Tibial nerve (tissue), 4 donors: ENCODE data around the gene MED8.

ENCODE experiments used
- EP300 ChIP-seq, 2 donors: sonication (generic); formaldehyde crosslinking; IDR thresholded peaks; one replicate each; pipeline ENCODE4 v1.6.1; 2017; ENCODE audit warnings: antibody characterized with exemption in 2 of 2, mild to moderate bottlenecking in 1 of 2
- POLR2A ChIP-seq, 2 donors: fragments of 450-650 bp; IDR thresholded peaks; one replicate each; pipeline ENCODE4 v1.6.1; 2017; ENCODE audit warnings: antibody characterized with exemption in 2 of 2, mild to moderate bottlenecking in 2 of 2, moderate library complexity in 2 of 2
- TF ChIP-seq, protein P1 (sequence below), 5 experiments: fragments of 200-600 bp in 3 of 5; fragments of 450-650 bp in 2 of 5; sonication (generic) in 3 of 5; IDR thresholded peaks; one replicate each; pipeline ENCODE4 v1.5.1; 2016 to 2019; ENCODE audit warnings: antibody characterized with exemption in 5 of 5, mild to moderate bottlenecking in 3 of 5, moderate library complexity in 2 of 5

DNA sequence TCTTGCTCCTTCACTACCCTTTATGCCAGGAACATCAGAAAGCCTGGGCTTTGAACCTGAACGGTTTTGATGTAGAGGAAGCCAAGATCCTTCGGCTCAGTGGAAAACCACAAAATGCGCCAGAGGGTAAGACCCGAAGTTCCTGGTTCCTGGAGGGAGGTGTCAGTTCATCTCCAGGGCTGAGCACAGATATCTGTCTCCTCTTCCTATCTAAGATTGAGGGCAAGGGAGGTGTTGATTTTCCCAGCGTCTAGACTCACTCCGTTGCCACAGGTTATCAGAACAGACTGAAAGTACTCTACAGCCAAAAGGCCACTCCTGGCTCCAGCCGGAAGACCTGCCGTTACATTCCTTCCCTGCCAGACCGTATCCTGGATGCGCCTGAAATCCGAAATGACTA is 29.9 kb downstream of the MED8 start:
- TF ChIP-seq, protein P1, sequence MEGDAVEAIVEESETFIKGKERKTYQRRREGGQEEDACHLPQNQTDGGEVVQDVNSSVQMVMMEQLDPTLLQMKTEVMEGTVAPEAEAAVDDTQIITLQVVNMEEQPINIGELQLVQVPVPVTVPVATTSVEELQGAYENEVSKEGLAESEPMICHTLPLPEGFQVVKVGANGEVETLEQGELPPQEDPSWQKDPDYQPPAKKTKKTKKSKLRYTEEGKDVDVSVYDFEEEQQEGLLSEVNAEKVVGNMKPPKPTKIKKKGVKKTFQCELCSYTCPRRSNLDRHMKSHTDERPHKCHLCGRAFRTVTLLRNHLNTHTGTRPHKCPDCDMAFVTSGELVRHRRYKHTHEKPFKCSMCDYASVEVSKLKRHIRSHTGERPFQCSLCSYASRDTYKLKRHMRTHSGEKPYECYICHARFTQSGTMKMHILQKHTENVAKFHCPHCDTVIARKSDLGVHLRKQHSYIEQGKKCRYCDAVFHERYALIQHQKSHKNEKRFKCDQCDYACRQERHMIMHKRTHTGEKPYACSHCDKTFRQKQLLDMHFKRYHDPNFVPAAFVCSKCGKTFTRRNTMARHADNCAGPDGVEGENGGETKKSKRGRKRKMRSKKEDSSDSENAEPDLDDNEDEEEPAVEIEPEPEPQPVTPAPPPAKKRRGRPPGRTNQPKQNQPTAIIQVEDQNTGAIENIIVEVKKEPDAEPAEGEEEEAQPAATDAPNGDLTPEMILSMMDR (IDR thresholded peaks at IDR 0.05), result no peak
- TF ChIP-seq POLR2A (IDR thresholded peaks at IDR 0.05) (no peak), EP300 (IDR thresholded peaks at IDR 0.05) (no peak)
